Stimulated activated CD4-positive, alpha-beta T cell treated with anti-CD3 and anti-CD28 coated beads, Interleukin-4, amount 100 ng/mL, for 48 hours (primary cell): ENCODE measurements around the gene PPP1R13B.
"Not testable (repeated sequence)": the region's sequence is repeated elsewhere in the genome, so short reads cannot be mapped to it uniquely, and the experiment has no call there.

Experiments
- DNase-seq, 2 donors: peaks; one replicate each; pipeline ENCODE4 v3.0.0-alpha.2; 2020; ENCODE audit warnings: low read depth in 2 of 2

PPP1R13B gene

DNA sequence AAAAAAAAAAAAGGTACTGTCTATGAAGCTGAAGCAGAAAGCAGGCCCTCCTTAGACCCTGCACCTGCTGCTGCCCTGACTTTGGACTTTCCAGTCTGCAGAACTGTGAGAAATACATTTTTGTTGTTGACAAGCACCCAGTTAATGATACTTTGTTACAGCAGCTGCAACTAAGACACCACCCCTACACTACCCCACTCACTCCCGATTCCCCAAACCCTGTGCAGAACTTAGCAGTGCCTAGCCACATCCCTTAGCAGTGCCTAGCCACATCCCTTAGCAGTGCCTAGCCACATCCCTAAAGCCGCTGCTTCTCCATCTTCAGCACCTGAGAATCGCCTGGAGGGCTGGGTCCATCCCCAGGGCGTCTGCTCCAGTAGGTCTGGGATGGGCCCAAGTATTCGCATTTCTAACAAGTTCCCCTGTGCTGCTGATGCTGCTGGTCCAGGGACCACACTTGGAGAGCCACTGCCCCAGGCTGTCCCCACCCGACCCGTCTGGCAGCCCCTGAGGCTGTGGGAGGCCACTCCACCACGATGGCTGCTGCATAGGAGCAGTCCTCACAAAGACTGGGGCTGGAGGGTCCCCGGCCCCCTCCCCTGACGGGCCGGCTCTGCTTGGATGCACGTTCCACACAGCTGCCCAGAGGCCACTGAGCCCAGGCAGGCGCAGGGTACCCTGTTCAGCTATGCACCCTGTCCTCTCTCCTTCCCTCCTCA lies 10.8 kb upstream of the PPP1R13B start:
- no peak for DNase-seq

DNA sequence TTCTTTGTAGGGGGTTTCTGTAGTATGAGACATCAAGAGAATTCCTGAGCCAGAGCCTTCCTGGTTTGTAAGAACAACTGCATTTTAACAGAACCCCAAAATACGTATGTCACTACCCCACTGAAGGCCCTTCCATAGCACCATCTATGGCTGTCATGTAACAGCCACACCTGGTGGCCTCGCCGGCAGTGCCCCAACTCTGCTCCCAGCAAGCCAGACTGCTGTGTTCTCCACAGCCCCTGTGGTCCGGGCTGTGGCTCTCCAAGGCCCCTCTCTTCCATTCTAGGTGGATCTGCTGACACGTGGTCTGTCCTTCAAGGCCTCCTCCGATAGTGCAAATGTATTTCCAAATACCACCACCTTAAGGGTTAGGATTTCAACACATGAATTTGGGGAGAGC lies 9.9 kb upstream of the PPP1R13B start:
- no peak for DNase-seq

DNA sequence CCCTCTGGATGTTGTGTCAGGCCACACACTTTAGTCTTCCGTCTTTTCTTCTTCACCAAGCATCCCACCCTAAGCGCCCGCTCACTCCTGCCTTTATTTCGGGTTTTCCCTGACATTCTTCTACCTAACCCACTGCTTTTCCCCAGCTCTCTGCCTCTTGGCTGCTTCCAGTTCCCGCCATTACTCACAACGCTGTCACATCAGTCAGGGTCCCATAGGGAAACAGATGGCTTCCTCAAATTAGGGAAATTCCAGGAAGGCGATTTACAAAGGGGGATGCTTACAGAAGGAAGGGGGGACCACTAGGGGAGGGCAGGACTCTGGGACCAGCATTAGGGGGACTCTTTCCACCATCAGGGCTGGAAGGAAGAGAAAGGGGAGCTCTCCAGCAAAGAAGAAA lies 9.2 kb upstream of the PPP1R13B start:
- no peak for DNase-seq

DNA sequence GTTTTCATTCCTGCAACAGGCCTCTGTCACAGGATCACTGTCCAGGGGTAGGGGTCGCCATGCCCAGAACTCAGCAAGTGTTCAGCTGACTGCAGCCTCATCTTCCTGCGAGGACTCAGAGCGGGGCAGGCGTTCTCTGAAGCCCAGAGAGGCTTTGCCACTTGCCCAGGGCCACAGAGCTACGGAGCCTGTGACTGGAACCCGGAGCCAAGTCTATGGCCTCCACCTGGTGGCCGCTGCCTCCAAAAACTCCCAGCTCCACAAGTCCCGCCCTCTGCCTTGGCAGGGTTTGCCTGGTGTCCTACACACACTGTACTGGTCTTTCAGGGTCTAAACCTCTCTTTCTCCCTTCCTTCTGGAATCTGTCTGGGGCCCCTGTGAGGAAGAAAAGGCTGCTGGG lies 8.7 kb upstream of the PPP1R13B start:
- no peak for DNase-seq

DNA sequence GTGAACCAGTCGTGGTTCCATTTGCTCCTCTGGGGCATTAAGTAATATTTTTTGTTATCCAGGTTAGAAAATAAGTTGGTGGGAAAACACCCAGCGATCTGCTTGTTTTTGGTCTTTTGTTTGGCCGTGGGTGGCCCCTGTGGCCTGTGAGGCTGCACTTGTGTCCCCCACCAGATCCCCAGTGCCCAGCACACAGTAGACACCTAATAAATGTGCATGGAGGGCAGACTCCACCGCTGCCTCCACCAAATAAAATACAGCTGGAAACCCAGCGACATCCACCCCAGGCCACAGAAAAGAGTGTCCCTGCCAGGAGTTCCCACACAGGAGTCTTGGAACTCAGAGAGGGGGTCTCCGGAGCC lies 8.3 kb upstream of the PPP1R13B start:
- DNase-seq, result no peak

DNA sequence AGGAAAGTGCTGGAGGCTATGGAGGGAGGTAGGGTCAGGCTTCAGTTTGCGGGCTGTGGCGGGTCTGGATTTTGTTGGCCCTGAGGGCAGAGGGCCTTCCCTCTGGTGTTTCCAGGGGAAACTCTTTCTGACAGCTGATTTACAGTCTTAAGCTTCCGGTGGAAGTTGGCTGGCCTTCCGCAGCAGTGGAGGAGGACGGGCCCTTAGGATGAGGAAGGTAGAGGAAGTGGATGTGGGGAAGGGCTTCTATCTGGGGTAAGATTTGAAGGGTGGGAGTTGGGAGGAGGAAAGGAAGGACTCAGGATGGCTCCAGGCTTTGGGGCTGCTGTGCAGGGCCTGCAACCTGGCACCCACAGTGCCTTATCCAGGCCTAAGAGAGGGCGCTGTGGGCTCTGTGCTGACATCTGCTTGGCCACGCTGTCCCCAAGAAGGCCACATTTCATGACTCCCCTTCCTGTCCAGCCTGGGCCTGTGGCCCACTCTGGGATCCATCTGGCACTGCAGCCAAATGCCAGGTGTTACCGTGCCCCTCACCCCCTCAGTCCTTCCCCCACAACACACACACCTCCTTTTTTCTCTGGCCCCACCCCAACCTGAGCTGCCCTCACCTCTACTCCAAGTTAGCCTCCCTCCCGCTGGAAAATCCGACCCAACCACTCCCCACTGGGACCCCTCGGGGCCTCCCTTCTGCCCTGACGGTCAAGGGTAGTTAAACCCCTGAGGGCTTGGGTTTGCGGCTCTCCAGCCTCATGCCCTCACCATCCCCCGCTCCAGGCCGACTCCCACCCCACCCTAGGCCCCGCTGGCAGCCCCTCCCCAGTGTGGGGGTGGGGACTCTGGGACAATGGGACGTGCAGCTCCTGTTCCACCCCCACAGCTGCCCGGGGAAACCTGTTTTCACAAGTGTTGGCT lies 7.7 kb upstream of the PPP1R13B start:
- DNase-seq, result no peak

DNA sequence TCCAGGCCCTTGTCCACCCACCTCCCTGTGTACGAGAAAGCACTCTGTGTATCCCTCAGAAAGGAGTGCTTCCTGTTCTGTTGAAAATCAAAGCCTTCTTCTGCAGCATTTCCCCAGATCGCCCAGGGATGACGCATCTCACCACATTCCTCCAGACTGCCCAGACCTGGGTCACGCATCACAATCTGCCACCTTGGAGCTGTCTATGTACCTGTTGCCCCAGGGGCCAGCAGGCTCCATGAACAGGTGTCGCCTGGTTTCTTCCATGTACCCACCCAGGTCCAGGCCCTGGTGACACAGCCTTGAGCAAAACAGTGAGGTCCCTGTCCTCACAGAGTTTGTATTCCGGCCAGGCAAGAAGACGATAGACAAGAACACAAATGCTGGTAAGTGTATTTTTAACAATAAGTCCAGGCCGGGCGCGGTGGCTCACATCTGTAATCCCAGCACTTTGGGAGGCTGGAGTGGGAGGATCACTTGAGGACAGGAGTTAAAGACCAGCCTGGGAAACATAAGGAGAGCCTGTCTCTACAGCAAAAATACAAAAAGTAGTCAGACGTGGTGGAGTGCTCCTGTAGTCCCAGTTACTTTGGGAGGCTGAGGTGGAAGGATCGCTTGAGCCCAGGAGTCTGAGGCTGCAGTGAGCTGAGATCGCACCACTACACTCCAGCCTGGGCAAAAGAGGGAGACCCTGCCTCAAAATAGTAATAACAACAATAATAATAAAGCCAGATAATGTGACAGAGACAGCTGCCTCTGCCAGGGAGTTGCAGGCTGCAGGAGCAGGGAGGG lies 6.8 kb upstream of the PPP1R13B start:
- no peak for DNase-seq

DNA sequence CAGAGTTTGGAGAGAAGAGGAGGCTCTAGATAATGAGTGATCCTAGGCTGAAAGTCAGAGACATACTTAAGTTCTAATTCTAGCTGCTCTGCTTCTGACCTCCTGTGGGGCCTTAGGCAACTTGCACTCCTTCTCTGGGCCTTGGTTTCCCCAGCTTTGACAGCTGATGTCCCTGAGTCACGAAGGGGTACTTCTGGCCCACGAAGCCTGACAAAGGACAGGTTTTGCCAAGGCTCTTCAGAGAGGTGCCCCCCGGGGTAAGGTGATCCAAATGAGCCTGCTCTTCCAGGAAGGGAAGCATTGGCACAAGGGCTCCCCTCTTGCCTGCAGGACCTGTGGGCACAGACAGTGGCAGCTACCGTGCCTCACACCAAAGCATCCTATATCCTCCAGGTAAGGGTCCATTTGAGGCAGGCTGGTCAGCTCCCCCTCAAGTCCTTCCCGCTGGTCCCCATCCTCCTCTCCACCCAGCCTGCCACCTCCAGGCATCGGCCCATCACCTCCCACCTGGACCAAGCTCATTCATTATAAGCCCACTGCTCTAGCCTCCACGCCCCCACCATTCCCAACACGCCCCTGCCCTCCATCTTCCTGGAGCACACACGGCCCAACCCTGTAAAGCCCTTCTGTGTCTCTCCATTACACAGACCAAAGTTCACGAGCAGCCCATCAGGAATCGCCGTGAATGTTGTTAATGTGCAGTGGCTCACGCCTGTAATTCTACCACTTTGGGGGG lies 1.9 kb upstream of the PPP1R13B start:
- no peak for DNase-seq

DNA sequence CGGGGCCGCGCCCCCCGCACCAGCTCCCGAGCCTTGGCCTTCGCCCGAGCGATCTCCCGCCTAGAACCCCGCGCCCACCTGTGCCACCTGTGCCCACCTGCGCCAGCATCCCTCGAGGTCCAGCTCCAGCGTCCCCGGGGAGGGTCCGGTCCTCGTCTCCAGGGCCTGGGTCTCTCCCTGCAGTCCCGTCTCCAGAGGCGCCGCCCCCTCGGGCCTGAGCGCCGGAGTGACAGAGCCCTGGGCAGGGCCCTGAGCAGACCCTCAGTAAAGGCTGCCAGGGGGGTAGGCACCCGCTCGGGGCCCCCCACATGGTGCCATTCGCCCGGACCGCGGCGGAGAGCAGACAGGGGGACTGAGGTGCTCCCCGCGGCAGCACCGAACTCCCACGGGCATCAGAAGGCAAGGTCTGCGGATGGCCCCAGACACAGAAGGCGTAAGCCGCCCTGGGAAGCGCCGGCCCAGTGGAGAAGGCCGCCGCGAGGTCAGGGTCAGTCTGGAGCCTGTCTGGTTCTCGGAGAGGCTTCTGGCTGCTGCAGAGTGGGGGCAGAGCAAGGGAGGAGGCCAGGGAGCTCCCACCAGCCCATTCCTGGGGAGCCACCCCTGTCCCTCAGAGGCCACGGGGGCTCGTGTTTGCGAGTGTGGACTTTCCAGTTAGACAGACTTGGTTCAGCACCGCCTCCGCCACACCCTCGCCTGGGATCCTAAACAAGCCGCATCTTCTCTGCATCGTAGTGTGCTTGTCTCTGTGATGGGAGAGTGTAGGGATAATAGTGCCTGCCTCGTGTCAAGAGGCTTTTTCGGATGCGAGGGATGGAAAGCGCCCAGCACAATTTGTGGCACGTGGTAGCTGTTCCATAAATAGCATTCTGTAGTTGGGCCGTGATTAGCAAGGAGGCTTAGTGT lies 1.1 kb upstream of the PPP1R13B start:
- no peak for DNase-seq

DNA sequence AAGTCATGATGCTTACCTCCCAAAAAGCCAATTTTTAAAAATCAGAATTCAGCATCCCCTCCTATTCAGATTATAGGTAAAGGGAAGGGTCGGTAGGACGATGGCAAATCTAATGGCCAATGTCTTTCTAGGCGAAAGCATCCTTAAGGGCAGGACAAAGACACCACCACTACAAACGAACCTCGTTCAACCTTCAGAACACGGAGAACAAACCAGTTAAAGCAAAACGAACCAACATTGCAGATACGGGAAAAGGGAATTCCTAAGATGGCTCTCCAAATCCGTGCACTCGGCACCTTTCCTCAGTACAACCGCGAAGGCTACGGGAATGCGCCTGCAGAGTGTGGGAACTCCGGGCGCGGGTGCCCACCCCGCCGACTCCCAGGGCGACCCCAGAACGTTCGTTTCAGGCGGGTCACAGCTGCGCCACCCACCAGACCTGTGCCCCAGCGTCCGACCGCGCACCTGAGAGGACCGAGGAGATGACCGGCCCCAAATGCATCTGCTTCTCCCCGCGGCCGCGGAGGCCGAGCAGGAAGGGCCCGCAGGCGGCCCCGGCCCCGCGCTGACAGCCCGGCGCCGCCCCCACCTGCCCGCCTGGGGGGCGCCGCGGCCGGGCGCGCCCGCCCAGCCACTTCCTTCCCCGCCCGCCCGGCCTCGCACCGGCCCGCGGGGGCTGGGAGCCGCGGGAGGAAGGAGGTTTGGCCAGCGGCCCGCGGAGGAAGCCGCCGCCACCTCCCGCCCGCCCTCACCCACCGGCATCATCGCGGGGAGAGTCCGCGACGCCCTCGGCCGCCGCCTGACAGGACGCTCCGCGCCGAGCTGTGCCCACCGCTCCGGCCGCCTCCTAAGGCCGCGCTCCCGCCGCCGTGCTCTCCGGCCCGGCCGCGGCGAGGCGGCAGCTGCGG lies 578 bp downstream of the PPP1R13B start:
- DNase-seq, result no peak

DNA sequence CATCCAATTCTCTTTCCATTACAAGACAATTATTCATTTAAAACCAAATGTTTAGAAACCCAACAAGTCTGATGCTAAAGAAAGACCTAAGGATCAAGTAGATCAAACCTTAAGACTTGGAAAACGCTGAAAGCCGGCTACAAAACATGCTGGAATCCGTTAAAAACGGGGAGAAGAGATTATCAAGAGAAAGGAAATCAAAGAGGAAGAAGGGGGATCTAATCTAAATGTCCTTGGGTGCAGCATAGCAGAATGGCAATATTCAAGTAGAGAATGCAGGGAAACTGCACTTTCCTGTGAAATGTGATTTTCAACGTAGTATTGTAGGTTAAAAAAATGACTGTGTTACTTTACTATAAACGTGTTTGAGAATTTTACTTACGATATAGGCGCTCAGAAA lies 1.3 kb downstream of the PPP1R13B start:
- no peak for DNase-seq

DNA sequence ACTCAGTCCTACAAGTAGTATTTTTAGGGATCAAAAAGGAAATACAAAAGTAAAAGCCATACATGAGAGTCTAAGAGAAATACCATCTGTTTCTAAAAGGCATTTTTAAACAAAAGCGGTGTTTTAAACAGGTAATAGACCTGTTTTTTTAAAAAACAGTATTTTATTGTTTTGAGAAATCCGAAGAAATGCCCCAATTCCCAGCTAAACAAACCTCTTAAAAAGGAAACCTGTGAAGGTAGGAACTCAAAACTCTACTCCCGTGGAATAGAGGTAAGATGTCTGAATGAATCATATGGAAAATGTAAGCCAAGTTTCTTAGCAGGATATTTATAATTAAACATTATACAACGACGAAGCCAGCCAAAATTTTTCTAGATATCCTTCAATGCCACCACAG lies 2.0 kb downstream of the PPP1R13B start:
- no peak for DNase-seq

DNA sequence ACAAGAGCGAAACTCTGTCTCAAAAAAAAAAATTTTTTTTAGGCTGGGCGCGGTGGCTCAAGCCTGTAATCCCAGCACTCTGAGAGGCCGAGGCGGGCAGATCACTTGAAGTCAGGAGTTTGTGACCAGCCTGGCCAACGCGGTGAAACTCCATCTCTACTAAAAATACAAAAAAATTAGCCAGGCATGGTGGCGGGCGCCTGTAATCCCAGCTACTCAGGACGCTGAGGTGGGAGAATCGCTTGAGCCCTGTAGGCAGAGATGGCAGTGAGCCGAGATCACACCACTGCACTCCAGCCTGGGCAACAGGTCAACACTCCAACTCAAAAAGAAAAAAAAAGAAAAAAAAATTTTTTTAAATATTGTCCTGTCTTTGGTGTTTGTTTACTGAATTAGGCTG lies 6.1 kb downstream of the PPP1R13B start:
- DNase-seq, result not testable (repeated sequence)

DNA sequence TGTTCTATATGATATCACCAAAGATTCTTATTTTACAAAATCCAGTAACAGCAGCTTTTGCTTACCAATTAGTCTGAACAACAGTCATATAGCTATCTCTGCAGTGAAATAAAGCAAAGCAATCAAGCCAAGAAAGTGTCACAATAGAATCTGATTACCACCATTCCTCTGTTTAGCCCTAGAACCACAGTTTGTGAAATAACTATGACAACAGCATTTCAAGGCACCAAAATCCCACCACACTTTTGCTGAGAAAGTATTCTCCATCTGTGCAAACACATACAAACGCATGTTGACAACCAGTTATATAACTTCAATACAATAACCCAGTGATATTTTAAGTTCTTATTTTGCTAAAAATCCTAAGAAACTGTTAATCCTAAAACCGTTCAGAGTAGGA lies 7.4 kb downstream of the PPP1R13B start:
- DNase-seq, result no peak

DNA sequence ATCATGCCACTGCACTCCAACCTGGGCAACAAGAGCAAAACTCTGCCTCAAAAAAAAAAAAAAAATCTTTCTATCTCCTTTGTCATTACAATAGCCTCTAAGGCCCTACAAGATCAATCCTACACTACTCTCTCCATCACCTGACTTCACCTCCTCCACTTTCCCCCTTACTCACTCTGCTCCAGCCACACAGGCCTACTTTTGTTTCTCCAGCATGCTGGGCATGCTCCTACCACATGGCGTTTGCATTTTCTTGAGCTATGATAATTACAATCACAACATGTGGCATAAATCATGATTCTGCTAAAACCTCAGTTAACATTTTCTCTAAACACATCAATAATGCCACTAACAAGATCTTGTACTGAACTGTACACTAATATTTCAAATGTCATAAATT lies 7.8 kb downstream of the PPP1R13B start:
- DNase-seq, result no peak

DNA sequence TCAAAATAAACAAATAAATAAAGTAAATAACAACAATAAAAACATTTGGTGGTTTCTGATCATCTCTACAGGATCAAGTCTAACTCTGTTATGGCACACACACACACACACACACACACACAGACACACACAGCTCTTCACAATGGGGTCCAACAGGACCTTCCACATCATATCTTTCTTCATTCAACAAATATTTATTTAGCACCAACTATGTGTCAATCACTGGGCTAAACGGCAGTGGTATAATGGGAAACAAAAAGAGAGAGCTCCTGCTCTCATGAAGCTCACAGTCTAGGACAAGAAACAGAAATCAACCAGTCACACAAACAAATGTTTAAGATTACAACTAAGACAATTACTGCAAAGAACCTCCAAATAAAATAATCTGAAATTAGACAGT lies 9.3 kb downstream of the PPP1R13B start:
- DNase-seq, result no peak

DNA sequence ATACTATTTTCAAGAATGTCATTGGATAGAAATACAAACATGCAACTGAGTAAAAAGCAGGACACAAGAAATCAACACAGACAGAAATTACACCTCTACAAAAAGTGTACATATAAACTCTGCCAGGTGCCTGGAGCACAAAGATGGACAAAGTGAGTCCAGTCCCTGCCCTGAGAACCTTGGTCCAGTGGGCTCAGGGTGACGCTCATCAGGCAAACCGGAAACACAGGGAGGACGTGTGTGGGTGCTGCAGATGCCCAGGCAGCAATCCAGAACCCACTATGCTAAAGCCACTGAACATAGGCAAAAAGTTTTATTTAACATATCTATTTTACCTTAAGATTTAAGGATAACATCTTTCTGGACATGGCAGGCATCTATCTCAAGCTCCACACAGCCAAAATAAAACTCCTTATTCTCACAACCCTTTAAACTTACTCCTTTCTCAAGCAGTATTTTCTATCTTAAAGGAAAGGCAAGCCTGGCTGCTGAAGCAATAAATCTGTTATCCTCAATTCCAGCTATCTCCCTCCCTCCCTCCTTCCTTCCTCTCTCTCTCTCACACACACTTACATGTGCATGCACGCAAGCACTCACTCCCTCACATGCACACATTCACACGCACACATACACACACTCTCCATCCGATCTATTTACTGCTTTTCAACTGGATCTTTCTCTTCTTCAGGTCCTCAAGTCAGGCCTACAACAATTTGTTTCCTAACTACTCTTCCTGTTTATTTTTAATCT lies 10.2 kb downstream of the PPP1R13B start:
- DNase-seq, result no peak

DNA sequence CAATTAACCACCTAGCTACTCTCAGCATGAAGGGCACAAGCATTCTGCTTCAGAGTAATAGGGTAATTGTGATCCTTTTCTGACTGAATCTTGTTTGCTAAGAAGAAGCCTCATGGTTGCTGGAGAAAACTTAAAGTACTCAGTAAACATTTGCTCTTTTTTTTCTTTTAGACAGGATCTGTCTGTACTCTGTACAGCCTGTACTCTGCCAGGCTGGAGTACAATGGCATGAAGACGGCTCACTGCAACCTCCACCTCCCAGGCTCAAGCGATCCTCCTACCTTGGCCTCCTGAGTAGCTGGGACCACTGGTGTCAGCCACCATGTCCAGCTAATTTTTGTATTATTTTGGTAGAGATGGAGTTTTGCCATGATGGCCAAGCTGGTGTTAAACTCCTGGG lies 12.4 kb downstream of the PPP1R13B start:
- no peak for DNase-seq

DNA sequence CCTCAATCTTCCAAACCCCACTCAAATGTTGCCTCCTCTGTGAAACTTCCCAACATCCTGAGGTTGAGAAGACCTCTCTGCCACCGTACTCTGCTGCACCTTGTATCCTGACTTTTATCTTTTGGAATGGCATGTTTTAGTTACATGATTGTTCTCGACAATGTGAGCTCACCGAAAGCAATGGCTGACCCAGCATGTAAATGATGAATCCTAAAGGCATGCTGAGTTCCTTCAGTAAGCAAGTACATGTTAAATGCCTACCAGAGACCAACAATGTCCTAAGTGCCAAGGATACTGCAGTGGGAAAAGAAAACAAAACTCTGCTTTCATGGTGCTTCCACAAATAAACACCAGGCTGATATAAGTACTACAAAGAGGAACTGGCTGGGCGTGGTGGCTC lies 13.7 kb downstream of the PPP1R13B start:
- no peak for DNase-seq
